HG03575 (cell line): ENCODE measurements around the gene ATP2A2.
"Not testable (repeated sequence)": the region's sequence is repeated elsewhere in the genome, so short reads cannot be mapped to it uniquely, and the experiment has no call there.

ENCODE experiments used
- ATAC-seq: cut with Tn5 transposase; IDR thresholded peaks from one replicate; pipeline ENCODE4 v1.9.1; 2021; ENCODE audit not compliant: unreplicated experiment, insufficient number of reproducible peaks, low FRiP score; ENCODE audit errors: extremely low read depth

ATP2A2 gene

GRCh38 chr12:110333201-110333600 lies 52.2 kb downstream of the ATP2A2 start:
- ATAC-seq = no peak

GRCh38 chr12:110335481-110336045 lies 54.5 kb downstream of the ATP2A2 start:
- ATAC-seq = no peak

GRCh38 chr12:110337912-110338710 lies 57.1 kb downstream of the ATP2A2 start:
- ATAC-seq = no peak

- no peak for ATAC-seq
These were observed 57.7 kb downstream of the ATP2A2 start for GRCh38 chr12:110338754-110339153.

GRCh38 chr12:110339184-110339952 lies 58.3 kb downstream of the ATP2A2 start:
- ATAC-seq = no peak

- not testable (repeated sequence) for ATAC-seq
These were observed 59.2 kb downstream of the ATP2A2 start for GRCh38 chr12:110340261-110340660.

GRCh38 chr12:110340706-110341105 lies 59.7 kb downstream of the ATP2A2 start:
- ATAC-seq = no peak

GRCh38 chr12:110342157-110342556 lies 61.1 kb downstream of the ATP2A2 start:
- no peak for ATAC-seq

GRCh38 chr12:110343114-110343513 lies 62.1 kb downstream of the ATP2A2 start:
- no peak for ATAC-seq

GRCh38 chr12:110343736-110344555 lies 62.9 kb downstream of the ATP2A2 start:
- ATAC-seq = no peak

- no peak for ATAC-seq
These were observed 63.6 kb downstream of the ATP2A2 start for GRCh38 chr12:110344657-110345056.

- no peak for ATAC-seq
These were observed 64.2 kb downstream of the ATP2A2 start for GRCh38 chr12:110345176-110345661.

- ATAC-seq = no peak
These were observed 64.9 kb downstream of the ATP2A2 start for GRCh38 chr12:110345963-110346362.

GRCh38 chr12:110347767-110348166 lies 66.7 kb downstream of the ATP2A2 start:
- ATAC-seq = no peak

- no peak for ATAC-seq
These were observed 67.5 kb downstream of the ATP2A2 start for GRCh38 chr12:110348431-110349059.

GRCh38 chr12:110349096-110349495 lies 68.0 kb downstream of the ATP2A2 start:
- no peak for ATAC-seq

- no peak for ATAC-seq
These were observed 68.6 kb downstream of the ATP2A2 start for GRCh38 chr12:110349514-110350151.

GRCh38 chr12:110351119-110351518 lies 70.1 kb downstream of the ATP2A2 start:
- ATAC-seq = no peak
